ENCODE measurements around the gene CHID1.

GRCh38 chr11:953512-953911, 42.9 kb upstream of the CHID1 start:
- no peak for TF ChIP-seq CTCF (IDR thresholded peaks at IDR 0.05)
- TF ChIP-seq POLR2A (IDR thresholded peaks at IDR 0.05): no peak
- TF ChIP-seq POLR2AphosphoS5 (IDR thresholded peaks at IDR 0.05): no peak

All from stomach (tissue), 4 donors.